Tongue (tissue), 2 donors: ENCODE data around the gene SULT2B1. TPM values are rescaled to one million over a fixed set of nuclear protein-coding genes. Genes with fewer than 3 reads are reported as not detected.
A peak's percentile ranks its signal among the peaks of the same experiment; 100 is the strongest.
"Not testable (repeated sequence)": the region's sequence is repeated elsewhere in the genome, so short reads cannot be mapped to it uniquely, and the experiment has no call there.

Experiments used
- DNase-seq: peaks from one replicate; pipeline ENCODE4 v3.0.0-alpha.2; 2015
- total RNA-seq: library from RNA; depleted of rRNA; stranded (reverse); fragments of >200 nt; gene quantifications from one replicate; pipeline ENCODE4 v1.2.3, GENCODE V29; 2014

Gene SULT2B1
- total RNA-seq, 1 donor from 2014 or later = 2.4 TPM

- no peak for DNase-seq
These were observed 22.8 kb upstream of the SULT2B1 start for GRCh38 chr19:48529156-48529555.

- no peak for DNase-seq
These were observed 21.8 kb upstream of the SULT2B1 start for GRCh38 chr19:48530066-48530720.

- no peak for DNase-seq
These were observed 21.2 kb upstream of the SULT2B1 start for GRCh38 chr19:48530770-48531169.

GRCh38 chr19:48533770-48534169 is 18.2 kb upstream of the SULT2B1 start:
- DNase-seq = no peak

GRCh38 chr19:48537541-48537940 is 14.4 kb upstream of the SULT2B1 start:
- no peak for DNase-seq

- DNase-seq = not testable (repeated sequence)
These were observed 13.9 kb upstream of the SULT2B1 start for GRCh38 chr19:48538057-48538456.

GRCh38 chr19:48539503-48540096 is 12.4 kb upstream of the SULT2B1 start:
- DNase-seq = peak; percentile 73

- DNase-seq = peak; percentile 50
These were observed 11.9 kb upstream of the SULT2B1 start for GRCh38 chr19:48540110-48540509.

- no peak for DNase-seq
These were observed 10.2 kb upstream of the SULT2B1 start for GRCh38 chr19:48541813-48542212.

- peak; percentile 78 for DNase-seq
These were observed 8.8 kb upstream of the SULT2B1 start for GRCh38 chr19:48543121-48543710.

- DNase-seq = no peak
These were observed 6.9 kb upstream of the SULT2B1 start for GRCh38 chr19:48544856-48545750.

- DNase-seq = no peak
These were observed 4.2 kb upstream of the SULT2B1 start for GRCh38 chr19:48547722-48548121.

GRCh38 chr19:48548253-48548911 is 3.6 kb upstream of the SULT2B1 start:
- DNase-seq = no peak

GRCh38 chr19:48549380-48549779 is 2.6 kb upstream of the SULT2B1 start:
- no peak for DNase-seq

GRCh38 chr19:48552406-48553322 is 692 bp downstream of the SULT2B1 start:
- DNase-seq = no peak

GRCh38 chr19:48553676-48554384 is 1.9 kb downstream of the SULT2B1 start:
- no peak for DNase-seq

- DNase-seq = no peak
These were observed 2.6 kb downstream of the SULT2B1 start for GRCh38 chr19:48554385-48555091.

GRCh38 chr19:48556163-48556562 is 4.2 kb downstream of the SULT2B1 start:
- no peak for DNase-seq

- no peak for DNase-seq
These were observed 4.9 kb downstream of the SULT2B1 start for GRCh38 chr19:48556825-48557224.
